Measurements from ENCODE around the gene GLCE.

GLCE gene

GRCh38 chr15:69316291-69316690 lies 155.9 kb downstream of the GLCE start:
- Mint-ChIP-seq H3K27me3 (peaks cover 29% of the 10 kb centered on the region), H3K4me3 (no peak overlapping the region), H3K4me1 (ENCODE audit: low read depth) (peaks cover 45% of the 10 kb centered on the region), H3K27ac (no peak overlapping the region), H3K36me3 (ENCODE audit: low read depth) (no peaks in the 10 kb centered on the region), H3K9me3 (no peaks in the 10 kb centered on the region)
- intact Hi-C loops (cut with micrococcal nuclease): no loop called here

- Mint-ChIP-seq H3K4me3 (no peak overlapping the region), H3K9me3 (peaks cover 4% of the 10 kb centered on the region), H3K27ac (no peak overlapping the region), H3K27me3 (peaks cover 24% of the 10 kb centered on the region), H3K4me1 (ENCODE audit: low read depth) (peaks cover 45% of the 10 kb centered on the region), H3K36me3 (ENCODE audit: low read depth) (no peaks in the 10 kb centered on the region)
- intact Hi-C loops (cut with micrococcal nuclease): no loop called here
Observed at GRCh38 chr15:69317392-69317841, 157.0 kb downstream of the GLCE start.

- H3K4me1 Mint-ChIP-seq (ENCODE audit: low read depth): peaks cover 45% of the 10 kb centered on the region
Observed at GRCh38 chr15:69318033-69318432, 157.6 kb downstream of the GLCE start.

GRCh38 chr15:69319384-69320375 lies 159.2 kb downstream of the GLCE start:
- Mint-ChIP-seq H3K27me3 (peaks cover 24% of the 10 kb centered on the region), H3K4me3 (no peak overlapping the region), H3K9me3 (peaks cover 9% of the 10 kb centered on the region), H3K36me3 (ENCODE audit: low read depth) (no peaks in the 10 kb centered on the region), H3K27ac (no peak overlapping the region), H3K4me1 (ENCODE audit: low read depth) (peaks cover 28% of the 10 kb centered on the region)
- intact Hi-C loops (cut with micrococcal nuclease): no loop called here

More at GRCh38 chr15:69318033-69318432, 157.6 kb downstream of the GLCE start:
- Mint-ChIP-seq H3K36me3 (ENCODE audit: low read depth) (no peaks in the 10 kb centered on the region), H3K27ac (no peak overlapping the region), H3K9me3 (peaks cover 9% of the 10 kb centered on the region), H3K27me3 (peaks cover 24% of the 10 kb centered on the region), H3K4me3 (no peak overlapping the region)
- intact Hi-C loops (cut with micrococcal nuclease): no loop called here

GRCh38 chr15:69320977-69321554 lies 160.6 kb downstream of the GLCE start:
- H3K36me3 Mint-ChIP-seq (ENCODE audit: low read depth): no peaks in the 10 kb centered on the region
- H3K4me3 Mint-ChIP-seq: no peak overlapping the region
- peaks cover 9% of the 10 kb centered on the region for H3K9me3 Mint-ChIP-seq
- H3K27me3 Mint-ChIP-seq: peaks cover 13% of the 10 kb centered on the region
- H3K27ac Mint-ChIP-seq: no peak overlapping the region
- peaks cover 18% of the 10 kb centered on the region for H3K4me1 Mint-ChIP-seq (ENCODE audit: low read depth)
- intact Hi-C loops (cut with micrococcal nuclease): no loop called here

Measured in dendritic cell treated with granulocyte-macrophage colony-stimulating factor and Interleukin-4, amounts not matched to agents 40 ng/mL and 50 ng/mL, for 4 days (primary cell).